PC-9 (cell line): ENCODE data around the gene RAB3B. TPM values are rescaled to one million over a fixed set of nuclear protein-coding genes. Genes with fewer than 3 reads are reported as not detected.

Experiments
- BruUV-seq: library from RNA; stranded (reverse); fragments of 400-500 nt; replicated peaks from 2 replicates; lab custom pipeline; 2021; lab: Mats Ljungman, UMichigan
- CTCF ChIA-PET: fragments of 300-600 bp; sonication (Branson Sonifier 250); formaldehyde crosslinking; loops from one replicate; lab custom pipeline; 2022; ENCODE audit warnings: antibody characterized with exemption; lab: Charles Lee
- POLR2A ChIA-PET: fragments of 300-600 bp; sonication (Branson Sonifier 250); formaldehyde crosslinking; loops from one replicate; lab custom pipeline; 2022; ENCODE audit warnings: antibody characterized with exemption; ENCODE audit not compliant: unreplicated experiment; lab: Charles Lee
- DNase-seq, 2 experiments: peaks; one replicate each; pipeline versions ENCODE4 v3.0.0 to v3.0.0-alpha.2; 2015 to 2022; ENCODE audit warnings: mixed read lengths in 1 of 2
- H2AFZ ChIP-seq: fragments of 200-600 bp; sonication (generic); 2 replicates; pipeline ENCODE4 v1.8.1; 2017; ENCODE audit warnings: antibody characterized with exemption
- H3F3A ChIP-seq: fragments of 200-600 bp; sonication (generic); 2 replicates; pipeline ENCODE4 v1.8.1; 2017; ENCODE audit warnings: antibody characterized with exemption, mild to moderate bottlenecking, low read depth; ENCODE audit not compliant: insufficient read depth
- H3K27ac ChIP-seq: fragments of 200-600 bp; sonication (generic); 2 replicates; pipeline ENCODE4 v1.6.1; 2016; ENCODE audit warnings: mixed run types
- H3K27me3 ChIP-seq: fragments of 200-600 bp; sonication (generic); 2 replicates; pipeline ENCODE4 v1.6.1; 2016; ENCODE audit warnings: low read depth, mixed run types; ENCODE audit not compliant: insufficient read depth
- H3K36me3 ChIP-seq: fragments of 200-600 bp; sonication (generic); 2 replicates; pipeline ENCODE4 v1.6.1; 2016; ENCODE audit warnings: low read depth, mixed run types
- H3K4me1 ChIP-seq: fragments of 200-600 bp; sonication (generic); replicated peaks from 2 replicates; pipeline ENCODE4 v1.6.1; 2016; ENCODE audit warnings: mixed run types; ENCODE audit not compliant: insufficient read depth
- H3K4me2 ChIP-seq: fragments of 200-600 bp; sonication (generic); 2 replicates; pipeline ENCODE4 v1.6.1; 2017; ENCODE audit warnings: mixed run types
- H3K4me3 ChIP-seq: fragments of 200-600 bp; sonication (generic); 2 replicates; pipeline ENCODE4 v1.6.1; 2016; ENCODE audit warnings: mixed run types
- H3K79me2 ChIP-seq: fragments of 200-600 bp; sonication (generic); 2 replicates; pipeline ENCODE4 v1.6.1; 2017; ENCODE audit warnings: low read depth, mixed run types
- H3K9me2 ChIP-seq: fragments of 200-600 bp; sonication (generic); 2 replicates; pipeline ENCODE4 v1.8.1; 2017; ENCODE audit warnings: mild to moderate bottlenecking; ENCODE audit not compliant: insufficient read depth
- H3K9me3 ChIP-seq: fragments of 200-600 bp; sonication (generic); 2 replicates; pipeline ENCODE4 v1.8.1; 2016; ENCODE audit warnings: low read depth; ENCODE audit not compliant: insufficient read depth
- H4K20me1 ChIP-seq: fragments of 200-600 bp; sonication (generic); 2 replicates; pipeline ENCODE4 v1.8.1; 2017; ENCODE audit not compliant: insufficient read depth
- EZH2 ChIP-seq: fragments of 200-600 bp; sonication (generic); IDR thresholded peaks from 2 replicates; pipeline ENCODE4 v1.8.0; 2017; ENCODE audit warnings: antibody characterized with exemption, low read depth
- intact Hi-C: fragments of 100-400 bp; cut with micrococcal nuclease; formaldehyde crosslinking; loops from one replicate; pipeline ENCODE4 v1.10.0; 2022; ENCODE audit not compliant: unreplicated experiment
- total RNA-seq: library from RNA; stranded (reverse); gene quantifications from 2 replicates; pipeline ENCODE4 v1.2.3, GENCODE V29; 2021
- TF ChIP-seq, protein P1 (sequence below): fragments of 200-600 bp; sonication (generic); conservative IDR thresholded peaks from 2 replicates; pipeline ENCODE4 v1.6.1; 2017; ENCODE audit warnings: mixed run types, antibody characterized with exemption, mild to moderate bottlenecking, moderate library complexity

Gene RAB3B
- total RNA-seq, 1 experiment from 2014 or later, result 2.6 TPM

DNA sequence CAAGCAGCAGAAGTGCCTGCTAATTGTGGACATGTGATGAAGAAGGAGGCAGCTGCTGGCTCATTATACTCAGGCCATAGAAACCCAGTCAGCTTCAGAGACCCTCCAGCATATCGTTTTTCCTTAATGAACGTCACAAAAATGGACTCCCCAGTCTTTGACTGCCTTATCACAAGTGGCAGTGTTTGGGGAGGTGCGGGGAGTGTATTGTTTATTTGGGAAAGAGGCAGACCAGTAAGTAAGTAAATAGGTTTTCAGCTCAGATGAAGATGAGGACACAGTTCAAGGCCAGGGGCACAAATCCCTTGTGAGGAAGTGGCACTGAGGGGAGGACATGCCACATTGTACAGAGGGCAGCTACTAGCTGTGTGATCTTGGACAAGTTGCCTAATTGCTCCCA is 68.5 kb downstream of the RAB3B start:
- no peaks in the 10 kb centered on the region for H3K36me3 ChIP-seq
- no peak overlapping the region for H2AFZ ChIP-seq
- no peaks in the 10 kb centered on the region for H3F3A ChIP-seq
- H3K9me3 ChIP-seq, result no peaks in the 10 kb centered on the region
- no peak overlapping the region for H3K4me2 ChIP-seq
- H3K4me3 ChIP-seq, result no peak overlapping the region
- intact Hi-C loops, result no loop called here
- ChIA-PET CTCF (no interaction called here), POLR2A (interaction anchor here (0.6 kb wide), 1 partner anchor 133 kb away, joined by 4 read pairs; the partner anchor contains the start of gene TXNDC12)
- H3K79me2 ChIP-seq, result no peaks in the 10 kb centered on the region
- no peak overlapping the region for H3K27ac ChIP-seq
- no peaks in the 10 kb centered on the region for H3K4me1 ChIP-seq
- no peaks in the 10 kb centered on the region for H3K9me2 ChIP-seq
- H4K20me1 ChIP-seq, result no peaks in the 10 kb centered on the region
- no peak for DNase-seq
- TF ChIP-seq, protein P1, sequence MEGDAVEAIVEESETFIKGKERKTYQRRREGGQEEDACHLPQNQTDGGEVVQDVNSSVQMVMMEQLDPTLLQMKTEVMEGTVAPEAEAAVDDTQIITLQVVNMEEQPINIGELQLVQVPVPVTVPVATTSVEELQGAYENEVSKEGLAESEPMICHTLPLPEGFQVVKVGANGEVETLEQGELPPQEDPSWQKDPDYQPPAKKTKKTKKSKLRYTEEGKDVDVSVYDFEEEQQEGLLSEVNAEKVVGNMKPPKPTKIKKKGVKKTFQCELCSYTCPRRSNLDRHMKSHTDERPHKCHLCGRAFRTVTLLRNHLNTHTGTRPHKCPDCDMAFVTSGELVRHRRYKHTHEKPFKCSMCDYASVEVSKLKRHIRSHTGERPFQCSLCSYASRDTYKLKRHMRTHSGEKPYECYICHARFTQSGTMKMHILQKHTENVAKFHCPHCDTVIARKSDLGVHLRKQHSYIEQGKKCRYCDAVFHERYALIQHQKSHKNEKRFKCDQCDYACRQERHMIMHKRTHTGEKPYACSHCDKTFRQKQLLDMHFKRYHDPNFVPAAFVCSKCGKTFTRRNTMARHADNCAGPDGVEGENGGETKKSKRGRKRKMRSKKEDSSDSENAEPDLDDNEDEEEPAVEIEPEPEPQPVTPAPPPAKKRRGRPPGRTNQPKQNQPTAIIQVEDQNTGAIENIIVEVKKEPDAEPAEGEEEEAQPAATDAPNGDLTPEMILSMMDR, result no peak
- no peak for TF ChIP-seq EZH2
- H3K27me3 ChIP-seq, result no peaks in the 10 kb centered on the region
- no TSS peak for BruUV-seq

DNA sequence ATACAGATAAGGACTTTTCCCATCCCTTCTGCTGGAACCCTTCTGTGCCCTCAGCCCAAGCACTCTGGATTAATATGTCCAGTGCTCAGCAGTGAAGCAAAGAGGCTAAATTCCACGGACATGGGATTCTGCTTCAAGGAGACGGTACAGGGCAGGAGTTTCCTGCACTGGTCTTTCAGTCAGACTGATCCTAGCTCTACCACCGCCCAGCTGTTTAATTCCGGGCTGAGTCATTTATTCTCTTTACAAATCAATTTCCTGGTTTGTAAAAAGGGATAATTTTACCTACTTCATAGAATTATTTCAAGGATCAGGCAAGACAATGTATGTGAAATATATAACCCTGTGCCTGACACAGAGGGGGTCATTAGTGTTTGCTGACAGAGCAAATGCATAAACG is 70.4 kb downstream of the RAB3B start:
- H4K20me1 ChIP-seq, result no peaks in the 10 kb centered on the region

DNA sequence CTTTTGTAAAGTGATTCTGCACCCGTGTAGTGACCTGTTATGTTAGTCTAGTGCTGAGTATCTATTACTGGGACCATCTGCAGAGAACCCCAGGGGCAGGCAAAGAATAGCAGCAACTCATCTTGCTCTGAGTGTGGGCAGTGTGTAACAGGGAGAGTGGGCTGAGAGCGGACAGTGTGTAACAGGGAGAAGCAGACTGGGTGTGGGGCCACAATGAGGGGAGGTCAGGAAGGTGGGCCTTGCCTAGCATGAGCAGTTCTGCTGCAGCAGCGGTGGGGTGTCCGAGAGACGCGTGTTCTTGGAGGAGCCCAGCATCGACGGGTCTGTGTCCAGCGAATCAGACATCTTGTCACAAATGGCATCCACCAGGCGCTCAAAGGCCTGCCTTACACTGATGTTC is 70.8 kb downstream of the RAB3B start:
- intact Hi-C loops, result no loop called here
- H3F3A ChIP-seq, result no peaks in the 10 kb centered on the region
- no peak for DNase-seq
- no peaks in the 10 kb centered on the region for H3K9me3 ChIP-seq
- H2AFZ ChIP-seq, result no peak overlapping the region
- H3K36me3 ChIP-seq, result no peaks in the 10 kb centered on the region
- no peaks in the 10 kb centered on the region for H3K9me2 ChIP-seq
- BruUV-seq, result no TSS peak
- H3K27ac ChIP-seq, result no peak overlapping the region
- no peaks in the 10 kb centered on the region for H3K4me1 ChIP-seq
- no peak overlapping the region for H3K4me3 ChIP-seq
- ChIA-PET CTCF (no interaction called here), POLR2A (no interaction called here)
- no peak for TF ChIP-seq EZH2
- TF ChIP-seq, protein P1, result no peak
- no peak overlapping the region for H3K4me2 ChIP-seq
- no peaks in the 10 kb centered on the region for H4K20me1 ChIP-seq
- H3K27me3 ChIP-seq, result no peaks in the 10 kb centered on the region
- no peaks in the 10 kb centered on the region for H3K79me2 ChIP-seq

More for the DNA sequence above, 70.4 kb downstream of the RAB3B start:
- no peak for DNase-seq
- H3K36me3 ChIP-seq, result no peaks in the 10 kb centered on the region
- H3K27ac ChIP-seq, result no peak overlapping the region
- H3K4me2 ChIP-seq, result no peak overlapping the region
- POLR2A ChIA-PET, result no interaction called here
- H3K9me2 ChIP-seq, result no peaks in the 10 kb centered on the region
- H2AFZ ChIP-seq, result no peak overlapping the region
- no peaks in the 10 kb centered on the region for H3K4me1 ChIP-seq
- CTCF ChIA-PET, result no interaction called here
- H3K4me3 ChIP-seq, result no peak overlapping the region
- no peaks in the 10 kb centered on the region for H3K9me3 ChIP-seq
- intact Hi-C loops, result no loop called here
- H3K79me2 ChIP-seq, result no peaks in the 10 kb centered on the region
- TF ChIP-seq, protein P1, result no peak
- no peak for TF ChIP-seq EZH2
- BruUV-seq, result no TSS peak
- H3K27me3 ChIP-seq, result no peaks in the 10 kb centered on the region
- H3F3A ChIP-seq, result no peaks in the 10 kb centered on the region
